ENCODE results near the gene C6orf163. TPM values are rescaled to one million over a fixed set of nuclear protein-coding genes. Genes with fewer than 3 reads are reported as not detected.

C6orf163 gene
- 0.24 to 0.54 TPM (median 0.27 TPM) in 5 replicates for total RNA-seq (2022; extraction: Qiagen RNA extraction; ENCODE audit: low read depth)

DNA sequence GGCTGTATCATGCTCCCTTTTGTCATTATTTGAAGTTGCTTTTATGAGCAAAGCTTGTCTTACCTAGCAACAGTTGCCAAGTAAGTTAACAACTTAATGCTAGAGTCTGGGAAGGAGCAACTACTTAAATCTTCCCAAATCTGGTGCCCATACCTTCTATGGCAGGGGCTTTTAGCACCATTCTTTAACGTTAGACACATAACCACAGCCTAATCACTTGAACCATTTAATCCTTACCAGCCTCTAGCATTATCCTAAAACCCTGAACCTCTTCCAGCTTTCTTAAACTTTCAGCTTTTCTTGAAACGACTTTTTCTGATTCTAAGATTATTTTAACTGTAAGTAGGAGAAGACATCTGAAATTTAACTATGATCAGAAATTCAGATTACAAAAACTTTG lies at the start of gene C6orf163:
Gene C6orf163 (plus strand): TSS at position 83 of the 400 bp plus-strand sequence. CDS start 287 bp downstream, at position 370.

DNA sequence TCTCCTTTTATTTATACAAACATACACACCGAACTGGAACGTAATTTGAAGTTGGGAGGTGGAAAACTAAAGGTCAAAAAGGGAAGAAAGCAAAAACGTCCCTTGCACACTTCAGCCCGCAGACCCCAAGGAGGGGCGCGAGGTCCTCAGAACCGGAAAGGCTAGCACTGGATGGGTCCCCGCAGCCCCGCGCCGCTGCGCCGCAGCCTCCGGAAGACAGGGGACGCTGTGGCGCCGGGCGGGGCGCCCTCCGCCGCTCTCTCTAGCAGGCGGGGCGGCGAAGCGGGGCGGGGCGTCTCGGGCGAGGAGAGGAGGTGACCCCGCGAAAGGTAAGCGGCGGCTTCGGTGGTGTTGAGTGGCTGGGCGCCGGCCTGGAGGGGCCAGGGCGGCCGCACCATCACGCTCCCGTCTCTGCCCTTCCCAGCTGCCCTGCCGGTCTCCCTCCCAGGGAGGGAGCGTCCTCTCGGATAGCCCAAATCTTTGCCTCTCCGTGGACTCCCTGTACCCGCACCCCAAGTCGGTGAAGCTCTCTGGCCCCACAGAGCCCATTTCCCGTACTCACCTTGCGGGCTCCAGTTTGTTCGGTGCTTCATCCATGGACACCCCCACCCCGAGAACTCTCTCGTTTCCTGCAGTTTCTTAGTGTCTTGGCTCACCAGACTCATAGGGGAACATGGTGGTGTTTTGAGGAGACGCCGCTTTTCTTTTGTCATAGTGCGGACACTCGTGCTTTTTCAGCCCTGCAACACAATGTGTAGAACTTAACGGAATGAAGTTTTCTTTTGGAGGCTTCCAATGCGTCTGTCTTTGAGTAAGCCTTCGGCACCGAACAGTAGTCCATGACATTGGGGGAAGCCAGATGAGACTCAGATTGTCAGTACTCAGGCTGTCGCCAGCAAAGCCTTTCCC lies 22.1 kb upstream of the C6orf163 start, which contains the start of gene SMIM8:
Gene SMIM8 (plus strand): TSS at position 285 of the 909 bp plus-strand sequence. CDS start 14,444 bp downstream, outside the sequence.

DNA sequence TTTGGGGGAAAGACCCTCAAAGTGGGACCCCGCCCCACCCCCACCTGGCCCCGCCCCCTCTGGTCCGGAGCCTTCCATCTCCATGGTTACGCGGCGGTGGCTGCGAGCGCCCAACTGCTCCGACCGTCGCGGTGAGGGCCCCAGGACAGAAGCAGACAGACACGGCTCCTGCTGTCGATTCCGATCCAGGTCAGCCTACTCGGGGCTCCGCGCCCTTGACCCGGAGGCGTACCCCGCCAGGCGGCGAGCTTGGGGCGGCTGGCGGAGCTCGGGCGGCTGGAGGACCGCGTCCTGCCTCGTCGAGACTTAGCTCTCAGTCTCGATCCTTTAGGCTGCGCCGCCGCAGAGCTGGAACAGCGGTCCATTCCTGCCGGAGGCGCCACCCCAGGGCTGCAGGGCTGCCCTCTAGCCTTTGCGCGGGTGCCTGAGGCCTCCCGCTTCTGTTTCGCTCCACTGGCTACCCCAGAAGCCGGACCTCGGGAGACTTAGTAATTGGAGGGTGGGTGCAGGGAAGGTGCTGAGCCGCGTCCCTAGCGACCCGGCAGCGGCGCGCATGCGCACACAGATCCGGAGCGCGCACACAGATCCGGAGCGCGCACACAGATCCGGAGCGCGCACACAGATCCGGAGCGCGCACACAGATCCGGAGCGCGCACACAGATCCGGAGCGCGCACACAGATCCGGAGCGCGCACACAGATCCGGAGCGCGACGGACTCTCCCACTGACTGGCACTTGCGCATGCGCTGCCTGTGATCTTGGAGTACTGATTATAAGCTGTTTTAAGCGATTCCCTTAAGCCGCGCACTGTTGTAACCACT lies 63.5 kb downstream of the C6orf163 start, which contains the start of gene CFAP206:
Gene CFAP206 (plus strand): TSS at position 72 of the 820 bp plus-strand sequence. CDS start 1,868 bp downstream, outside the sequence.

Other genes starting within 250 kb of the C6orf163 start
- 0.08 to 0.15 TPM in 2 of 5 replicates, not detected in the others for gene CGA, start 249.7 kb upstream of the C6orf163 start, total RNA-seq (2022; extraction: Qiagen RNA extraction; ENCODE audit: low read depth)
- 2.0 to 5.3 TPM (median 3.2 TPM) in 5 replicates for gene ZNF292, start 189.2 kb upstream of the C6orf163 start, total RNA-seq (2022; extraction: Qiagen RNA extraction; ENCODE audit: low read depth)
- gene SMIM8, start 22.2 kb upstream of the C6orf163 start, total RNA-seq (2022; extraction: Qiagen RNA extraction; ENCODE audit: low read depth), result 1.9 to 3.9 TPM (median 3.8 TPM) in 5 replicates
- gene GJB7, start 15.5 kb upstream of the C6orf163 start, total RNA-seq (2022; extraction: Qiagen RNA extraction; ENCODE audit: low read depth), result not detected in 5 replicates
- 0.51 to 0.69 TPM (median 0.67 TPM) in 5 replicates for gene CFAP206, start 63.2 kb downstream of the C6orf163 start, total RNA-seq (2022; extraction: Qiagen RNA extraction; ENCODE audit: low read depth)
- 9.6 to 10.7 TPM (median 9.9 TPM) in 5 replicates for gene SLC35A1, start 128.2 kb downstream of the C6orf163 start, total RNA-seq (2022; extraction: Qiagen RNA extraction; ENCODE audit: low read depth)
- 19.4 to 23.5 TPM (median 20.2 TPM) in 5 replicates for gene RARS2, start 245.2 kb downstream of the C6orf163 start, total RNA-seq (2022; extraction: Qiagen RNA extraction; ENCODE audit: low read depth)
- 16.8 to 20.7 TPM (median 17.4 TPM) in 5 replicates for gene ORC3, start 245.3 kb downstream of the C6orf163 start, total RNA-seq (2022; extraction: Qiagen RNA extraction; ENCODE audit: low read depth)

Measured in A549 treated with CpdA at 1 μM for 4 hours (cell line).